Sigmoid colon (tissue), 7 donors: ENCODE measurements around the gene KATNB1. TPM values are rescaled to one million over a fixed set of nuclear protein-coding genes. Genes with fewer than 3 reads are reported as not detected.

ENCODE experiments used
- DNase-seq: peaks from one replicate; pipeline ENCODE4 v3.0.0-alpha.2; 2019
- H3K27ac ChIP-seq, 4 donors: fragments of 200-600 bp; sonication (generic); one replicate each; pipeline ENCODE4 v1.5.1; 2016 to 2019; ENCODE audit warnings: mild to moderate bottlenecking in 1 of 4
- H3K27me3 ChIP-seq, 3 donors: fragments of 200-600 bp; sonication (generic); one replicate each; pipeline ENCODE4 v1.5.1; 2019; ENCODE audit warnings: mild to moderate bottlenecking in 1 of 3
- H3K36me3 ChIP-seq, 4 donors: fragments of 200-600 bp; sonication (generic); one replicate each; pipeline ENCODE4 v1.5.1; 2016 to 2019
- H3K4me1 ChIP-seq, 4 donors: fragments of 200-600 bp; sonication (generic); one replicate each; pipeline ENCODE4 v1.5.1; 2017 to 2019
- H3K4me3 ChIP-seq, 4 donors: fragments of 200-600 bp; sonication (generic); one replicate each; pipeline ENCODE4 v1.5.1; 2017 to 2019; ENCODE audit warnings: mild to moderate bottlenecking in 2 of 4, moderate library complexity in 1 of 4
- H3K9me3 ChIP-seq, 4 donors: fragments of 200-600 bp in 3 of 4; sonication (generic) in 3 of 4; one replicate each; pipeline versions ENCODE4 v1.5.1 to v1.6.1; 2013 to 2019
- CTCF ChIP-seq, 4 experiments: fragments of 450-650 bp in 3 of 4; fragments of 200-600 bp in 1 of 4; IDR thresholded peaks; one replicate each; pipeline ENCODE4 v1.5.1; 2016 to 2019; ENCODE audit warnings: antibody characterized with exemption in 4 of 4, mild to moderate bottlenecking in 3 of 4, moderate library complexity in 2 of 4
- EP300 ChIP-seq, 4 donors: sonication (generic); formaldehyde crosslinking; IDR thresholded peaks; one replicate each; pipeline ENCODE4 v1.6.1; 2017; ENCODE audit warnings: antibody characterized with exemption in 4 of 4
- POLR2A ChIP-seq, 2 donors: fragments of 450-650 bp; IDR thresholded peaks; one replicate each; pipeline ENCODE4 v1.6.1; 2016; ENCODE audit warnings: antibody characterized with exemption in 2 of 2, mild to moderate bottlenecking in 2 of 2, moderate library complexity in 2 of 2
- POLR2AphosphoS5 ChIP-seq, 4 donors: sonication (generic); formaldehyde crosslinking; IDR thresholded peaks; one replicate each; pipeline ENCODE4 v1.6.1; 2017; ENCODE audit warnings: antibody characterized with exemption in 4 of 4
- WGBS, 2 donors: extraction: QIAGEN DNeasy Blood & Tissue Kit; methylation state at CpG; one replicate each; pipeline ENCODE4 v1.1.7; 2013; 5-methylcytosine and 5-hydroxymethylcytosine counted together
- intact Hi-C: fragments of 100-400 bp; cut with DNase I; formaldehyde crosslinking; loops from one replicate; pipeline ENCODE4 v1.15.1; 2023
- polyA plus RNA-seq, 3 donors: library from polyadenylated mRNA; stranded (reverse); fragments of 200-250 nt; gene quantifications; one replicate each; pipeline ENCODE4 v1.2.3, GENCODE V29; 2013
- total RNA-seq, 4 donors: library from RNA; depleted of rRNA; stranded (reverse); fragments of >200 nt; gene quantifications; one replicate each; pipeline ENCODE4 v1.1.0, GENCODE V29; 2016
- donor health status: healthy with polysubstance abuse.
- donor health status: Bipolar disorder and iron deficiency.
- donor health status: healthy.

Gene KATNB1
- total and polyA plus RNA-seq, 7 donors: 4.3 to 18.6 (median 10.2) TPM

GRCh38 chr16:57749856-57750452 is 14.4 kb downstream of the KATNB1 start:
- H3K36me3 ChIP-seq: peaks cover 0 to 23% (median 11%) of the 10 kb centered on the region in 4 donors
- H3K27ac ChIP-seq: no peak overlapping the region
- WGBS, 2 donors: 82 to 88% methylated on average over 5 of the region's 5 CpGs
- intact Hi-C loops: no loop called here
- TF ChIP-seq EP300 (IDR thresholded peaks at IDR 0.05): no peak
- no peak for TF ChIP-seq POLR2A (IDR thresholded peaks at IDR 0.05)
- TF ChIP-seq POLR2AphosphoS5 (IDR thresholded peaks at IDR 0.05): no peak
- TF ChIP-seq CTCF (IDR thresholded peaks at IDR 0.05): no peak
- DNase-seq: no peak
- H3K4me3 ChIP-seq: no peak overlapping the region
- H3K27me3 ChIP-seq: no peaks in the 10 kb centered on the region
- H3K4me1 ChIP-seq: no peaks in the 10 kb centered on the region
- H3K9me3 ChIP-seq: no peaks in the 10 kb centered on the region

GRCh38 chr16:57750796-57751538 is 15.4 kb downstream of the KATNB1 start:
- H3K36me3 ChIP-seq: peaks cover 0 to 33% (median 12%) of the 10 kb centered on the region in 4 donors
- TF ChIP-seq CTCF (IDR thresholded peaks at IDR 0.05) (no peak), POLR2A (IDR thresholded peaks at IDR 0.05) (no peak), EP300 (IDR thresholded peaks at IDR 0.05) (no peak), POLR2AphosphoS5 (IDR thresholded peaks at IDR 0.05) (no peak)
- intact Hi-C loops: no loop called here
- no peaks in the 10 kb centered on the region for H3K27me3 ChIP-seq
- no peak for DNase-seq
- H3K4me1 ChIP-seq: no peaks in the 10 kb centered on the region
- H3K4me3 ChIP-seq: no peak overlapping the region
- H3K27ac ChIP-seq: no peak overlapping the region
- H3K9me3 ChIP-seq: no peaks in the 10 kb centered on the region
- 93% methylated on average over 24 of the region's 24 CpGs for WGBS, 2 donors

DNA sequence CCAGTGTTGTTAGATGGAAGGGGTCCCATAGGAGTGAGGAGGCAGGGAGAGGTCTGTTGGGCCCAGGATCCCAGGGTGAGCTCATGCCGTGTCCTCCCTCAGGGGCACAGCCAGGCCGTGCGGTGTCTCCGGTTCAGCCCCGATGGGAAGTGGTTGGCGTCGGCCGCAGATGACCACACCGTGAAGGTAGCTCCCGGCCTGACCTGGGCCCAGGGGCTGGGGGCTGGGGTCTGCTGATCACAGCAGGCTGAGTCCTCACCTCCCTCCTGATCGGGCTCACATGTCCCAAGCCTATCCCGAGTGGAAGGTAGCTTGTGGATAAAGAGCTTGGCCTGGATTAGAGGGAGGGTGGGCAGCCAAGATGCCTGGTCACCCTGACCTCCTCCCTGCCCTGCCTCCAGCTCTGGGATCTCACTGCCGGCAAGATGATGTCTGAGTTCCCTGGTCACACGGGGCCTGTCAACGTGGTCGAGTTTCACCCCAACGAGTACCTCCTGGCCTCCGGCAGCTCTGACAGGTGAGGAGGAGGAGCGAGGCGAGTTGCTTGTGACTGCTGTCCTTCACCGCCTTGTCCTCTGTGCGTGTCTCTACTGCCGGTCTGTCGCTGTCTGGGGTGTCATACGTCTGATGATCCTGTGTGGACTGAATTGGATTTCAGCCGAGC is 16.1 kb downstream of the KATNB1 start:
- intact Hi-C loops: no loop called here

GRCh38 chr16:57752203-57752580 is 16.6 kb downstream of the KATNB1 start:
- Histone ChIP-seq H3K4me3 (no peak overlapping the region), H3K9me3 (no peaks in the 10 kb centered on the region), H3K4me1 (peaks cover 0 to 4% (median 0%) of the 10 kb centered on the region in 4 donors), H3K27ac (no peak overlapping the region), H3K27me3 (no peaks in the 10 kb centered on the region), H3K36me3 (peaks cover 0 to 35% (median 14%) of the 10 kb centered on the region in 4 donors)
- no peak for TF ChIP-seq EP300 (IDR thresholded peaks at IDR 0.05)
- no peak for TF ChIP-seq POLR2A (IDR thresholded peaks at IDR 0.05)
- TF ChIP-seq POLR2AphosphoS5 (IDR thresholded peaks at IDR 0.05): no peak
- TF ChIP-seq CTCF (IDR thresholded peaks at IDR 0.05): no peak
- intact Hi-C loops: no loop called here
- 85 to 90% methylated on average over 6 of the region's 6 CpGs for WGBS, 2 donors
- no peak for DNase-seq

More for the DNA sequence above, 16.1 kb downstream of the KATNB1 start:
- DNase-seq: no peak
- no peaks in the 10 kb centered on the region for H3K4me1 ChIP-seq
- no peaks in the 10 kb centered on the region for H3K9me3 ChIP-seq
- 95% methylated on average over 26 of the region's 26 CpGs for WGBS, 2 donors
- H3K36me3 ChIP-seq: peaks cover 0 to 39% (median 14%) of the 10 kb centered on the region in 4 donors
- no peak overlapping the region for H3K4me3 ChIP-seq
- TF ChIP-seq POLR2A (IDR thresholded peaks at IDR 0.05): no peak
- no peaks in the 10 kb centered on the region for H3K27me3 ChIP-seq
- no peak overlapping the region for H3K27ac ChIP-seq
